ENCODE data around the gene ARRB1.
A peak's percentile ranks its signal among the peaks of the same experiment; 100 is the strongest.

Gene ARRB1

DNA sequence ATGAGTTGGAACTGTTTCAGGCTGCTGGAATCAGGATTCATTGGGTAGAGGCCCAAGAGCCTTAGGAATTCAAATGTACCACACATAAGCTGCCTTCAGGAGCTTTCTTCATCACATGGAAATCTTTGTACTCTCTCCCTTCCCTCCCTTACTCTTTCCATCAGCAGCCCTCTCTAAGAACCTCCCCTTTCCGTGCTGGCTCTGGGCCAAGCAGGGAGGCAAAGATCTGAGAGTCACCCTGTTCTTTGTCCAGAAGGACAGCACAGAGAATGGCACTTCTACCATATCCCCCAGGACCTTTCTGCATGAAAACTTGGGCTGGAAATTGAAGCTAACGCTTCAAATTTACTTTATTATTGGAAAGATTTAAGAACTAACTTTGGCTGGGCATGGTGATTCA, 131.6 kb downstream of the ARRB1 start:
- no peak for DNase-seq

DNA sequence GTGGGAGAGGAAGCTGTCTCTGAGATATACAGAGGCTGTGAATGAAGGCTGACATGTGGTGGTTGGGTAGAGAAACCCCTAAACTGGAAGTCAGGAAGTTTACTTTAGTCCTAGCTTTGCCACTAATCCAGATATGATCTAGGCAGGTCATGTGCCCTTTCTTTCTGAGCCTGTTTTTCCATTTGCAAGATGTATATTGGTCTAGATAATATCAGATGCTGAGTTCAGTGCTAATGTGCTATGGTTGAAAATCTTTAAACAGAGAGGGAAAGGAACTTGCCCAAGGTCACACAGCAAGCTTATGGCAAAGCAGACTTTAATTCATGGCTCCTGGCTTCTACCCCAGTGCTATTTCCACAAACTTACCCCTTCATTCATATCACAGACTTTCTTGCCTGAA, 136.6 kb downstream of the ARRB1 start:
- no peak for DNase-seq

DNA sequence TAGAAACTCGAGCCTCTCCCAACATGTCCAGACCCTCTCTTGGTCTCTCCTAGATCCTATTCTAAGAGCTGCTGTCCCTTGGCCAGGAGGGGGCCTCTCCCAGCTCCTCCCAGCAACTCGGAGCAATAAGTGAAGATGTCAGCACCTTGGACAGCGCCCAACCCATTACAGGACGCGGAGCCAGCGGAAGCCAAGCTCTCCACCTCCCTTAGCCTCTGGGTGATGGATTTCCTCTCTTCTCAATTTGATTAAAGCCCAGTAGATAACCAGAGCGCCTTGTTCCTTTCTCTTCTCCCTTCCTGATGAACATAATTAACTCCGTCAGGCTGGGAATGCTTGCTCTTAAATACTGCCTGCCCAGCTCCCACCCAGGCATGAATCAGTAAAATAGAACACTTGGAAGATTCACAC, 137.0 kb downstream of the ARRB1 start:
- peak; percentile 50 to 70 for DNase-seq

Measured in stimulated activated CD4-positive, alpha-beta T cell treated with anti-CD3 and anti-CD28 coated beads, Interleukin-4, amount 100 ng/mL, for 4 hours (primary cell).